ENCODE measurements around the gene FGF12. TPM values are rescaled to one million over a fixed set of nuclear protein-coding genes. Genes with fewer than 3 reads are reported as not detected.

FGF12 gene
- total and polyA plus RNA-seq, 2 experiments from 2014 or later: 6.0 to 14.3 TPM

GRCh38 chr3:192645437-192645836, 81.9 kb downstream of the FGF12 start (continued):
- TF ChIP-seq EZH2 (IDR thresholded peaks at IDR 0.05; ENCODE audit: low read depth, unreplicated experiment) (no peak), CREB1 (CRISPR knock-in tag; IDR thresholded peaks at IDR 0.05; ENCODE audit: low read depth) (no peak), REST (IDR thresholded peaks at IDR 0.05; ENCODE audit: unreplicated experiment) (no peak), EZH2phosphoT487 (IDR thresholded peaks at IDR 0.05; ENCODE audit: unreplicated experiment) (no peak), ETS1 (IDR thresholded peaks at IDR 0.05) (no peak), STAT1 (IDR thresholded peaks at IDR 0.05; ENCODE audit: unreplicated experiment) (no peak)

GRCh38 chr3:192642651-192643050, 84.7 kb downstream of the FGF12 start:
- H3K36me3 Mint-ChIP-seq (ENCODE audit: low read depth): no peaks in the 10 kb centered on the region
- Histone ChIP-seq H3K4me3 (no peak overlapping the region), H4K20me1 (replicated peaks; ENCODE audit: insufficient read depth) (no peaks in the 10 kb centered on the region), H3K79me2 (replicated peaks; ENCODE audit: insufficient read depth) (no peaks in the 10 kb centered on the region), H3K4me2 (no peak overlapping the region), H3K4me1 (ENCODE audit: insufficient read depth) (peaks cover 4% of the 10 kb centered on the region; the same call in 1 of the 2 replicates), H3K9me2 (ENCODE audit: insufficient read depth) (0 out of 2 replicates have a peak, but pooled peaks cover 3% of the 10 kb centered on the region), H3K36me3 (ENCODE audit: insufficient read depth) (no peaks in the 10 kb centered on the region), H2AFZ (no peak overlapping the region), H3F3A (replicated peaks; ENCODE audit: low read depth) (no peaks in the 10 kb centered on the region), H3K27me3 (ENCODE audit: insufficient read depth) (no peaks in the 10 kb centered on the region), H3K27ac (ENCODE audit: low read depth) (no peak overlapping the region)
- H3K4me1 Mint-ChIP-seq: peaks cover 3% of the 10 kb centered on the region; the same call in 1 of the 3 replicates
- no peak overlapping the region for H3K4me3 Mint-ChIP-seq
- no peak for ATAC-seq
- H3K9me3 Mint-ChIP-seq: no peaks in the 10 kb centered on the region
- H3K27me3 Mint-ChIP-seq (ENCODE audit: insufficient read depth, low read depth, poor library complexity): no peaks in the 10 kb centered on the region
- H3K27ac Mint-ChIP-seq: no peak overlapping the region
- TF ChIP-seq EZH2phosphoT487 (IDR thresholded peaks at IDR 0.05; ENCODE audit: unreplicated experiment) (no peak), NANOG (IDR thresholded peaks at IDR 0.05; ENCODE audit: borderline replicate concordance) (no peak), ETS1 (IDR thresholded peaks at IDR 0.05) (no peak)
- no peak for DNase-seq (ENCODE audit: low spot score)

GRCh38 chr3:192641919-192642318, 85.4 kb downstream of the FGF12 start:
- Histone ChIP-seq H3K4me1 (ENCODE audit: insufficient read depth) (peaks cover 5% of the 10 kb centered on the region; the same call in 1 of the 2 replicates), H3K27me3 (ENCODE audit: insufficient read depth) (no peaks in the 10 kb centered on the region), H3K4me2 (no peak overlapping the region), H3K79me2 (replicated peaks; ENCODE audit: insufficient read depth) (no peaks in the 10 kb centered on the region), H3K36me3 (ENCODE audit: insufficient read depth) (no peaks in the 10 kb centered on the region), H3F3A (replicated peaks; ENCODE audit: low read depth) (no peaks in the 10 kb centered on the region), H3K9me2 (ENCODE audit: insufficient read depth) (0 out of 2 replicates have a peak, but pooled peaks cover 3% of the 10 kb centered on the region), H2AFZ (no peak overlapping the region), H3K27ac (ENCODE audit: low read depth) (no peak overlapping the region), H4K20me1 (replicated peaks; ENCODE audit: insufficient read depth) (no peaks in the 10 kb centered on the region), H3K4me3 (no peak overlapping the region)
- ATAC-seq (no peak), DNase-seq (ENCODE audit: low spot score) (no peak)
- Mint-ChIP-seq H3K9me3 (no peaks in the 10 kb centered on the region), H3K4me3 (no peak overlapping the region), H3K4me1 (peaks cover 3% of the 10 kb centered on the region; the same call in 1 of the 3 replicates), H3K27me3 (ENCODE audit: insufficient read depth, low read depth, poor library complexity) (no peaks in the 10 kb centered on the region), H3K27ac (no peak overlapping the region), H3K36me3 (ENCODE audit: low read depth) (no peaks in the 10 kb centered on the region)
- no peak for TF ChIP-seq ETS1 (IDR thresholded peaks at IDR 0.05)
